HG03108 (cell line): ENCODE measurements around the gene SMAD5.

Source experiments
- ATAC-seq: cut with Tn5 transposase; IDR thresholded peaks from one replicate; pipeline ENCODE4 v1.9.1; 2021; ENCODE audit warnings: moderate library complexity; ENCODE audit not compliant: unreplicated experiment

The SMAD5 gene

DNA sequence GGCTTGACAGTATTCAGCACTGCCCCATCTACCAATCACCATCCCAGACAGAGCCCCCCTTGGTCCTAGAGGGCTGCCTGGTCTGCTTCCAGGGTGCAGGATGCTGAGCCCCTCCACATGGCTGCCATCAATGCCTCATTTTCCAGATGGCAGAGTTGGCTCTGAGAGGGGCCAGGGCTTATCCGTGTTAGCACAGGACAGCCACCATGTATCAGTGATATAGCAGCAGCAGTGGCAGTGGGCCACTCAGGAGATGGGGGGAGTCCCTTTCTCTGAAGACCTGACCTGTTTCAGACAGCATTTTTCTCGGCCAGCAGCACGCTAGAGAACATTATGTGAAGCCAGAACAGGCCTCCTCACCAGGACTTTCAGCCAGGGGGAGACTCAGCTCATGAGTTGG lies 61.9 kb downstream of the SMAD5 start:
- no peak for ATAC-seq

DNA sequence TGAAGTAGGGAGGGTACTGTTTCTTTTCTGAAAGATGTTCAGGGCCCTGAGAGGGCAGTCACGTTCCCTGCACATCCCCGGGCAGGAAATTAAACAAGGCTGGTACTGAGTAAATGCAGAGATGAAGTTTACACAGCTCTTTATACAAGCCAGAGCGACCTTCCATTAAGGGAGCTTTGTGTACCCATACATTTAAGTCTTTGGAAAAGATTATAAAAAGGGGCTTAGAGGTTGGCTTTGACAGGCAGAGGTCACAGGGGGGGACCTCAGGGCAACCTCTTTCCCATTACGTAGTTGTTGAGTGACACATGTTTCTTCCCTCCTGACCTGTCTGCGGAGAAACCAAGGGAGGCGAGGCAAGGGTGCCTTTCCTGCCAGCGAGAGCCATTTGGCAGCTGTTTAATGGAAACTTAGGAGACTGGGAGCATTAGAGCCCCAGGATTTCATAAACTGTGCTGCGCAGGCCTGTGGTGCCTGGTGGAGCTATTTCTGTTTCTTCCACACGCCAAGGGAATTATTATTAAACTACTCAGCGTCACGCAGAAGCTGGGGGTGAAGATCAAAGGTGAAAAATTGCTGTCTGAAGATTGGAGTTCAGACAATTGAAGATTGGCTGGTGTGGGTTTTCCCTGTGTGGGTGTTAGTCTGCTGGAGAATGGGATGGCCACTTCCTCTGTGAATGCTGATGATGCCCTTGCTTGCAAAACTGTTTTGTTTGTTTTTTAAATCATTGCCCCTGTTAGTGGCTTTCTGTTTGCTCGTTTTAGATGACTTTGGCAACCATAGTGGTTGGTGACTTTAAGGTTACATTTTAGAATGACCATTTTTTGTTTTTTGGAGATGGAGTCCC lies 63.6 kb downstream of the SMAD5 start:
- no peak for ATAC-seq

DNA sequence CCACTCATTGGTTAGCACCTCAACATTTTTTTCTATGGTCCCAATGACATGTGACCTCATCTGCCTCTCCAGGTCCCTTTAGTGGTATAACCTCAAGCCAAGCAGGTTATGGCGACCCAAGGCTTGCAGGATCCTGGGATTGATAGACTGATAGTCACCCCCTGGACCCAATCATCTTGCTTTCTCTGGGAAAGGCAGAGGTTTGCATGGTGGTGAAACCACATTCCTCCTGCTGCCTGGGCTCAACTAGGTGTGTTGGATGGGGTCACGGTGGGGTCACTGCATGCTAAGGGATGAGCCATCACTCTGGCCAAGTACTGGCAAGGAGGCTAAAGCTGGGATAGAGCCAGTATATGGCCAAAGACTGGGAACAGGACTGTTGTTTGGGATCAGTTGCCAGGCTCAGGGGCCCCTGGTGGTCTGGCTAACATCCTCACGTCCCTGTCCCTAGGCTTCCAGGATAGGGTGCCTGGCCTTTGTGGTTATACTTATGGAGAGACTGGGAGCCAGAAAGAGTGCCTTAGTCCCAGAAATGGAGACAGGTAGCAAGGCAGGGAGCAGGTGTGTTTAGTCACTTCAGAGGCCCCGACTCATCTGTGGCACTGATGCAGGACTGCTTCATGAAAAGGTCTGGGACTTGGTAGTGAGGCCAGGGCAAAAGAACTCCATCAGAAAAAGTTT lies 65.0 kb downstream of the SMAD5 start:
- no peak for ATAC-seq

DNA sequence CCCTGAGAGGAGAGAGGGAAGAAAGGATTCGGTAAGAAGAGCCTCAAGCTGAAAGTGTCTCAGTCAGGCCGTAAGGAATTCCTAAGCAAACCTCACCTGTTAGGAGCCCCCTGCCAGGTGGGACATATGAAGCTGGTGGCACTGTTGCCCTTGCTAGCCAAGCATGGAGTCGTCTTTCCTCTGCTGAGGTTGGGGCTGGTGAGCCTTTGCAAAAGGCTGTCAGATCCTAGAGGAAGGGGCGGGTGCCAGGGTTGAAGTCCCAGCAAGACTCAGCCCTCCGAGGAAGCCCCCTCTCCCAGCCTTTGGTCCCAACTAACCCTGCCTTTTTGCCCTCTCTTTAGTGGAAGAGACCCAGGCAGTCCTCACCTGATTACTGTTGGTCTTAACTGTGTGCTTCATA lies 65.8 kb downstream of the SMAD5 start:
- ATAC-seq, result no peak

DNA sequence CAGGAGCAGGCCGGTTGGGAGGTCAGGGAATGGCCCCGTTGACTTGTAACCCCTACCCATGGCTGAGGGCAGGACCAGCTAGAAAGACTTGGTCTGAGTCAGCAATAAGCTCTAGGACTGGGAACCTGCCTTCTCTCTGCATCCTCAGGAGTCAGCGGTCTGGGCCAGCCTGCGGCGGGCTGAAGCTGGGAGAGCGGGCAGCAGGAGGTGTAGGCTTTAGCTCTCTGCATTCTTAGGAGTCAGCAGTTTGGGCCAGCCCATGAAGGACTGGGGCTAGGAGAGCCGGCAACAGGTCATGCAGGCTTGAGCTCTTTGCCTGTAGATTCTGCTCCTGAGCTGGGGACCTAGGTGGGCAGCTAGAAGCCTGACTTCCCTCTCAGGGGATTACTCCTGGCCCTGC lies 66.8 kb downstream of the SMAD5 start:
- no peak for ATAC-seq

DNA sequence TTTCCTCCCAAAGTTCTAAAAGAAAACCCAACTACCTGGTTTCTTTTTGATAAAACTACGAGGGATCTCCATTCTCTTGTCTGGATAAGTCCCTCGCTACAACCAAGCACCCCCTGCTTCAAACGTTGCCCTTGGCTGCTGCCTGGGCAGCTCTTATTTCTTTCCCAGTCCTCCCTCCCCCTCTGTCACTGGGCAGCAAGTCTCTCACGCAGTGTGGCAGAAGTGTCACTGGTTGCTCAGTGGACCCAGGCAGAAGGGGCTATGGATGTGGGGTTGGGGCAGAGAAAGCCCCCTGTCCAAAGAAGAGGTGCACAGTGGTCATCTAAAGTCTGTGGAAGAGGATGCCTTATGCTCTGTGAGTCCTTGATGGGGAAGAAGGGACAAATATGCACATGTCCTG lies 67.5 kb downstream of the SMAD5 start:
- ATAC-seq, result no peak

DNA sequence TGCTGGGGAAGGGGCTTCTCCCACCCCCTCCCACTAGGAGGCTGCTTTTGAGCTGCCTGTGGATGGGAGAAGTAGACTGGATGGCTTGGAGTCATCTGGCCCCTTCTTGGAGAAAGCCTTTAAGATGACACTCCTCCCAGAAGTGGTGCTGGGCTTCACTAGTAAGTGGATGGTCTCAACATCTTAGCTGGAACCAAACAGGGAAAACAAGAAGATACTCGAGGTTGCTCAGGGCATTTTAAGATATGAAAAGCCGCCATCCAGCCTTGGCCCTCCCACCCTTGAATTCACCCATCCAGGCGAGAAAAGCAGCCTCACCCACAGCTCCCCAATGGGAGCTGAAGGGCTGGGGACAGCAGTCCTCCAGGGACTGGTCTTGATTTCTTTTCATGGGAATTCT lies 68.1 kb downstream of the SMAD5 start:
- no peak for ATAC-seq

DNA sequence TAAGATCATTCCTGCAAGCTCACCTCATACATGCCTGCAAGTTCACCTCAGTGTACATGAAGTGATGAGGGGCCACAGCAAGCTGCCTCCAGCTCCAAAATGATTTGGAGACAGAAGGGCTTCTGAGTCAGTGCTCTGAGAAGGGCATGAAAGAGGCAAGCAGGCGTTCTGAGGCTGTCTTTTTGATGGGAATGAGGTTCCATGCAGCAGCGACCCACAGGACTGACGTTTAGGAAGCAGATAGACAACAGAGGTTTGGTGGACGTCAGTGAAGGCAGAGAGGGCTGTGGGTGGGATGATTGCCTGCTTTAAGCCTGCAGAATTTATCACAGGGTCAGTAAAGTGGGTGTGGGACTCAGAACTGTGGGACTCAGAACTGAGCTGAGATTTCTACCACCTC lies 69.2 kb downstream of the SMAD5 start:
- ATAC-seq, result no peak

DNA sequence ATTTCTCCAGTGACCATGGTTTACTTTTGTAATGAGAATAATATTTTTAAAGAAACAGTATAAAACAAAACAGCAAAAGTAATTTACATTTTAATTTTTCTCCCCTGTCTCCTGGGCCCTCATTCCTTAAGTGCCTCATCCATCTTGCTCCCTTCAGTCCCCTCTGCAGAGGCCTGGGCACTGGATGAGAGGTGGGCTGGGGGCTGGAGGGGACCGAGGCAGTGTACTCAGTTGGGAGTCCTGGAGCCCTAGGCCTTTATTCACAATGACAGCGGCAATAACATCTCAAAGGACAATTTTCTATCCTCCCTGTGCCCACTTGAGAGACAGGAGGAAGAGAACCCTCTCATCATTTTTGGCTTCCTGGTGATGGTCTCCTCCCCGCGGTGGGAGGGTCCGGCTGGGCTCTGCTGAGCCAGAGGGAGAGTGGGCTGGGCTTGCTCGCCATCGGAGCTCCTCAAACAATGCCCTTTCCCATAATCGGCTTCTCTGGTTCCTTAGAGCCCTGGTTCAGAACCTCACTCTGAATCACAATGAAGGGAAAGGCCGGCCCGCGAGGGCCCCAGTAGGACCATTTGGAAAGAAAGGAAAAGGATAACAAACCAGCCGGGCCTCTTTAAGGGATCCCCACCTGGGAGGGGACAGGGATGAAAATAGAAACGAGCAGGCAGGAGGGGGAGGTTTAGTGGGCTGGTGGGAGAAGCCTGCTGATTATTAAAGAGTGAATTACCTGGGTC lies 70.0 kb downstream of the SMAD5 start:
- ATAC-seq, result no peak

DNA sequence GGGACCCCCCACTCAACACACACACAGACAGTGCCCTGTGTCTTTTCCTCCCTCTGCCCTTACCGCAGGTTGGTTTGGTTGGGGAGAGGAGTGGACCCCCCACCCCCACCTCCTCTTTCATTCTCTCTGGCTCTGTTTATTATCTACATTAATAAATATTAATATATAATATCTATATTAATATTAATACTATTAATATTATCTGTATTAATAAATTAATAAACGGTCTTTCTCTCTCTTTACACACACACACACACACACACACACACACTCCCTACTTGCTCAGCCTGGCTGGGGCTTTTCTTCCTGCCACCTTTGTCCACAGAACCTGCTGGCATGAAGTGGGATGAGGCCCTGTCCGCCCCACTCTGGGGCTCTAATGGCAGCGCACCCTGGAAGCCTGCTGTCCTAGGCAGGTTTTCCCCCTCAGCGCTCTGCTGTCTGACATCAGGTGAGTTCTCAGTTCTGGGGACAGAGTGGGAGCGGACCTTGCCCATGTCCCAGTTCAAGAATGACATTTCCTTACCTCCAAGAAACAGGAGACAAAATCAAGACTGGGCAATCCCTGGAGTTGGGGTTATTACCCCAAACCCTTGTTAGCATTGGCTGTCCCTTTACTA lies 70.8 kb downstream of the SMAD5 start:
- ATAC-seq, result no peak

DNA sequence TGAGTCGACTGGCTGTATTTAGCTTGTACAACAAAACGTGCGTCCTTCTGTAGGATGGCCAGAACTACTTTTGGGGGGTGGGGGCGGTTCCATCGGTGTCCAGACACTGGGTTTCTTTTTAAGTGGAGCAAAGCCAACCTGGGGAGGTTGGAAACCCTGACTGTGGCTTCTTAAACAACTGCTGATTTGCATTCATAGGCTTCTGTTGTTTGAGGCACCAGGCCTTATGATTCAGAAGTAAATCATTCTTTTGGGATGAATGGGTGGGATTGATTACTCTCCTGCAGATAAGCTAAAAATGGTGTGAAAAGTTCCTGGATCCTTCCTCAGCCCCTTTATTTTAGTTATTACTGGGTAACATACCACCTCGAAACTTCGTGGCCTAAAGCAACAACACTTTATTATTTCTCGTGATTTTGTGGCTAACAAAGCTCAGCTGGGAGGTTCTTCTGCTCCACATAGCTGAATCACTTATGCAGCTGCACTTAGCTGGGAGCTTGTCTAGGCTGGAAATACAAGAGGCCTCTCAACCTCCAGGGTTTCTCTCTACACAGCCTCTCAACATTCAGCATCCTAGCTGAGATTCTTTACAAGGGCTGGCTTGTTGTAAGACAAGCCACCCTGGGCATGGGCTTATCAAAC lies 72.5 kb downstream of the SMAD5 start:
- no peak for ATAC-seq

DNA sequence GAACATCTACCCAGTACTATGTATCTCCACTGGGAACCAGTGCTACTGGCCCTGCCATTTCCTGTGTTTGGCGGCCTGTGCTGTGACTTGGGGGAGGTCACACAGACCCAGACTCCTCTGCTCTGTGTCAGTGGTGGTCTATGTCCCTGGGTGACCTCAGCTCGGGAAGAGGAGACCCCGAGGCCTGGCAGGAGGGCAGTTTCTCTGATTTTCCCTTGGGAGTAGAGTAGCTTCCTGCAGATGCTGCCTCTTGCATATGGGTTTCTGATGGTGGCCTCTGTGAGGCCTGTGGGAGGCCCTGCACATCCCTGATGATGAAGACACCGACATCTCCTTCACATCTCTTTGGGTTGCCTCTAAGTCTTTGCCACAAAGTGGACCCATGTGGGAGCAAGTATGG lies 73.3 kb downstream of the SMAD5 start:
- ATAC-seq, result no peak

DNA sequence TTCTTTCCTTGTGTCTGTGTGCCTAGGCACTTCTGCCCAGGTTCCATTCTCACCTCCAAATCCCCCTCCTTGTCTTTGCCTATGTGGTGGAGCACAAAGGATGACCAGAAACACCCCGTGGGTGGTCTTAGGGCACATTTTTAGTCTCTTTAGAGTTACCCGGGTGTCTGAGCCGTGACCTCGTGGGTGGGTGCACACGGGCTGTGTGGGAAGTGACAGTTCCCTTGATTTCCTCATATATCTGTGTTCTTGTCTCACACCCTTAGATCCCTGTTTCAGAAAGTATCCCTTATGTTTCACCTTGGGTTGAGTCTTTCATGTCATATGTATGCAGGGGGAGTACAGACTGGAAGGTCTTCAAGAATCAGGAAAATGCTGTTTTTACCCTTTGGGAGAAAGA lies 73.7 kb downstream of the SMAD5 start:
- no peak for ATAC-seq

DNA sequence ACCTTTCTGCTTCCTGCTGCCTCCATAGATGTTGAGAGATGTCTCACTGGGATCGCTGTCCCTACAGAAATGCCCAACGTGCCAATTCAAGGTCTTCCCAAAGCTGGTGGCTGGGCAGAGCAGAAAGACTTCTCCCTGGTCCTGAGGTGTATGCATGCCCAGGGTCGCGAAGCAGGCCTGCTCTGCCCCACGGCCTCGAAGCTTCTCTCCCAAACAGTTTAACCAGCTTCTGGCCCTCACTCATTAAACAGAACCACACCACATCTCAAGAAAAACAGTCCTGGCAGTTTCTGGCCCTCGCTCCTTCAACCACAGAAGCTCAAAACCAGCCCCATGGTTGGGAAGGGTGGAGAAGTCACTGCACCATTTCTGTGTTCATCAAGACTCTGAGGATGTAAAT lies 75.0 kb downstream of the SMAD5 start:
- no peak for ATAC-seq

DNA sequence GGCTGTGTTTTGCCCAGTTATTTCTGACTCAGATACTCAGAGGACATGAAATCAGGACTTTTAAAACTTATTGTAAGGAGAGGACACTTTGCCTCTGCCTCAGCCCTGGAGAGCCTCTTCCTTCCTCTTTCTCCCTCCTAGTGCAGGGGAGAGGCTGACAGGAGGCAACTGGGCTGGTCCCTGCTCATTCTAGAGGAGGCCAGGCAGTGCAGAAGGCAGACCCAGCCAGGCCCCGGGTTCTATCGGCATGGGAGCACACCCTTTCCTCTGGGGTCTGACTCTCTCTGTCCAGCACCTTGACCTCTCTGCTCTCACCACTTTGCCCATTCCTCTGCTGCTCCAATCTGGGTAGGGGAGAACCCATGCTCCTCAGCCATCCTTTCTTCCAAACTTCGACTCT lies 76.3 kb downstream of the SMAD5 start:
- ATAC-seq, result no peak

DNA sequence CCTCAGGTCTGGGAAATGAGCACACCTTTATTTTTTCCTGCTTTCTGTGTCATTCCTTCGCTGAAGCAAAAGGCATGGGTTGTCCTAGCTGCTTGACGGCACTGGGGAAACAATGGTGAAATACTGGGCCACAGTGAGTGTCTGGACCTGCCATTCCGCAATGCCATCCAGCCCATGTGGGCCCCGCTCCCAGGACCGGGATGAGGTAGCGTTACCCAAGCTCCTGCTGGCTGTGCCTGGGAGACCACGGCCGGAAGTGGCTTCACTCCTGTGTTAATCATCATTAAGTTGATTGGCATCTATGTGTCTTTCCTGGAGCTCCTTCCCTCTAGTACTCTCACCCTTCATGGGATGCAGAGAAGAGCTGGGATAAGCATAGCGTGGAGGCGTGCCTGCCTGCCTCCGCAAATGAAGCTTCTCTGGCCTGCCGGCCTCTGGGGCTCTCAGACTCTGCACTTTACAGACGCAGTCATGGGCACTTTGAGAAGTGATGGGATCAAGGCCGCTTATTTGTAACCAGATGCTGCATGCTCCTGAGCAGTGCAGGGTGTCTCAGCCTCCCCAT lies 76.8 kb downstream of the SMAD5 start:
- no peak for ATAC-seq

DNA sequence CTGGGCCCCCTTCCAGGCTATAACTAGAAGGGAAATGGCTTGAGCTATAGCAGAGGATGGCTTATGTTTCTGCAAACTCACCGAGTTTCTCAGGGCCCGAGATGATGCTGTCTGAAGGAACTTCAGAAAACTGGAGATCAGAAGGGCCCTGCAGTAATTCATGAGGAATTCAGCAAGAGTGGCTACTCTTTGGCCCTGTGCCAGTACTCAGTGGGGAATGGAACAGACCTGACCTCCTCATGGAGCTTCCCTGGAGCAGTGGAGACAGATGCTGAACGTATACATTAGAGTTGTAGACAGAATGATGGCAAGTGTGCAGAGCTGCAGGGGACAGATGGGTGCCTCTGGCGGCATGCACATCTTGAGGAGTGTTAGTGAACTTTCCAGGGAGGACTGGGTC lies 77.6 kb downstream of the SMAD5 start:
- ATAC-seq, result no peak

DNA sequence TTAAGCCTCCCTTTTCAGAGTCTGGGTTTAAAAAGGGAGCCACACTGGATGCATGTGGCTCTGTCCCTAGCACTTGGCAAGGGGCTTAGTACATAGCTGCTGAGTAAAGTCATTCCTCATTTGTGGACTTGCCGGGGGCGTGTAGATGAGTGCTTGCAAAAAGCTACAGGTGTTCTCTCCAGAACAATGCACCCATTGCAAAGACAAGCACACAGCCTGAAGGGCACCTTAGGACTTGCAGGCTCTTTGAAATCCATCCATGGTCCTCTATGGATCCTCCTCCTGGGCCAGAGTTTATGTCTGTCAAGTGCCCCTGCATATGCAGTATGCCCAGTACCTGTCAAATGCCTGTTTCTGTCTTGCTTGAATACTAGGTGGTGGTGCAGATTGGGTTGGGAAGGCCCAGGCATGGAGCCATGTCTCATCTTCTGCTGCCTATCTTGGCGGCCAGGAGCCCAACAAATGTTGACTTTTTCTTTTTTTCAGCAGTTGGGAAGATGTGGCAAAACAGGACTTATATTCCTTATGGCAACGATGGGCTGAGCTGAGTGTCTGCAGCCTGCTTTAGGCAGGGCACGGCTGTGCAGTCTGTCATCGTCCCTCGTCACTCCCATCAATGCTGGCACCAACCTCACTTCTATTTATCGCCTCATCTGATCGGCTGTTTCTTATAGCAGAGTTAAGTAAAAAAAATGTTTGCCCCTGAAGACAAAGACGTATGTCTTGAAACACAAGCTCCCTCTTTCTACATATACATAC lies 78.8 kb downstream of the SMAD5 start:
- no peak for ATAC-seq

DNA sequence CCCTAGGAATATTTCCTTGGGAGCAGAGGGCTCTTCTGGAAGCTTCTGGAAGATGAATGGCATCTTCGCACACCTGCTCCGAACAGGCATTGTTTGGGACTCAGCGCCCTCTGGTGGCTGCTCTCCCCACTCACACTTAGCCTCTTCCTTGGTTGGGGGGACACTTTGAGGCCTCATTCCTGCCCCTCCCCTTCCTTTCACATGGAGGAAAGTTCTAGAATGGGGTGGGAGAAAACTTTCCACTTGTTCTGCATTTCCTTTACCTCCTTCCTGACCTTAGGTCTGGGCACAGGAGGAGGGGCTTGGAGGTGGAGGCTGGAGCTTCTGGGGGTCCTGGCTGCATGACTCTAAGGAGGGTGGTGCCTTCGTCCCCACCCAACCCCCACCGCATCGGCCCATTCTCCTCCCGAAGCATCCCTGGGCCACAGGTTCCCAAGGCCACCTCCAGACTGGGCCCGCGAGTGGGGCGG lies 79.6 kb downstream of the SMAD5 start:
- ATAC-seq, result peak; percentile 45
